ENCODE data around the gene RSPRY1.

DNA sequence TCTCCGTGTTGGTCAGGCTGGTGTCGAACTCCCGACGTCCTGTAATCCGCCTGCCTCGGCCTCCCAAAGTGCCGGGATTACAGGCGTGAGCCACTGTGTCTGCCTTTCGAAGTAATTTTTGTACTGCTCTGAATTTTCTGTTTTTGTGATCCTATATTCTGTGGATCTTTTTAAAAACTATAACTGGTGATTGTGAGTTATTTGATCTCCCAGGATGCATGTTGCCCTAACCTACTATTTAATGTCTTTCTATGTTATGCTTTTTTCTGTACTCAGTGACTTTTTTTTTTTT lies 2.5 kb downstream of the RSPRY1 start:
- TF ChIP-seq, protein P1, sequence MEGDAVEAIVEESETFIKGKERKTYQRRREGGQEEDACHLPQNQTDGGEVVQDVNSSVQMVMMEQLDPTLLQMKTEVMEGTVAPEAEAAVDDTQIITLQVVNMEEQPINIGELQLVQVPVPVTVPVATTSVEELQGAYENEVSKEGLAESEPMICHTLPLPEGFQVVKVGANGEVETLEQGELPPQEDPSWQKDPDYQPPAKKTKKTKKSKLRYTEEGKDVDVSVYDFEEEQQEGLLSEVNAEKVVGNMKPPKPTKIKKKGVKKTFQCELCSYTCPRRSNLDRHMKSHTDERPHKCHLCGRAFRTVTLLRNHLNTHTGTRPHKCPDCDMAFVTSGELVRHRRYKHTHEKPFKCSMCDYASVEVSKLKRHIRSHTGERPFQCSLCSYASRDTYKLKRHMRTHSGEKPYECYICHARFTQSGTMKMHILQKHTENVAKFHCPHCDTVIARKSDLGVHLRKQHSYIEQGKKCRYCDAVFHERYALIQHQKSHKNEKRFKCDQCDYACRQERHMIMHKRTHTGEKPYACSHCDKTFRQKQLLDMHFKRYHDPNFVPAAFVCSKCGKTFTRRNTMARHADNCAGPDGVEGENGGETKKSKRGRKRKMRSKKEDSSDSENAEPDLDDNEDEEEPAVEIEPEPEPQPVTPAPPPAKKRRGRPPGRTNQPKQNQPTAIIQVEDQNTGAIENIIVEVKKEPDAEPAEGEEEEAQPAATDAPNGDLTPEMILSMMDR (IDR thresholded peaks at IDR 0.05) = no peak
- TF ChIP-seq EP300 (IDR thresholded peaks at IDR 0.05) = no peak

Measured in ovary (tissue), 3 donors.